Body of pancreas (tissue), 4 donors: Measurements from ENCODE around the gene SLC49A4.

Source experiments
- CTCF ChIP-seq, 7 experiments: fragments of 450-650 bp in 4 of 7; fragments of 200-600 bp in 3 of 7; sonication (generic) in 3 of 7; IDR thresholded peaks; one replicate each; pipeline ENCODE4 v1.5.1; 2016 to 2019; ENCODE audit warnings: antibody characterized with exemption in 7 of 7
- POLR2A ChIP-seq, 3 donors: fragments of 450-650 bp; IDR thresholded peaks; one replicate each; pipeline ENCODE4 v1.6.1; 2016; ENCODE audit warnings: antibody characterized with exemption in 3 of 3, mild to moderate bottlenecking in 2 of 3

- TF ChIP-seq CTCF (IDR thresholded peaks at IDR 0.05) (no peak), POLR2A (IDR thresholded peaks at IDR 0.05) (no peak)
These were observed 438 bp upstream of the SLC49A4 start for GRCh38 chr3:122794483-122794778.
